Astrocyte (in vitro differentiated cells and primary cell): ENCODE data around the gene FBP1. TPM values are rescaled to one million over a fixed set of nuclear protein-coding genes. Genes with fewer than 3 reads are reported as not detected.
"Not testable (repeated sequence)": the region's sequence is repeated elsewhere in the genome, so short reads cannot be mapped to it uniquely, and the experiment has no call there.

ENCODE experiments used
- DNase-seq: peaks from one replicate; pipeline ENCODE4 v3.0.0-alpha.2; 2010; ENCODE audit warnings: low read depth
- FAIRE-seq: peaks from 2 replicates; lab custom pipeline; 2011; peaks lifted over from hg19 to GRCh38; lab: Jason Lieb, UNC
- H2AFZ ChIP-seq: 2 replicates; pipeline ENCODE4 v1.6.0; 2012; ENCODE audit warnings: low read depth, low read length, inconsistent platforms
- H3K27ac ChIP-seq: 2 replicates; pipeline ENCODE4 v1.5.1; 2011; ENCODE audit warnings: low read depth, low read length, inconsistent platforms
- H3K27me3 ChIP-seq: 2 replicates; pipeline ENCODE4 v1.6.0; 2011; ENCODE audit warnings: low read length, inconsistent platforms; ENCODE audit not compliant: insufficient read depth
- H3K36me3 ChIP-seq: 2 replicates; pipeline ENCODE4 v1.5.1; 2011; ENCODE audit warnings: low read length, inconsistent platforms; ENCODE audit not compliant: insufficient read depth
- H3K4me1 ChIP-seq: 2 replicates; pipeline ENCODE4 v1.5.1; 2011; ENCODE audit warnings: low read length, inconsistent platforms; ENCODE audit not compliant: insufficient read depth
- H3K4me2 ChIP-seq: 2 replicates; pipeline ENCODE4 v1.6.0; 2012; ENCODE audit warnings: low read length, inconsistent platforms
- H3K4me3 ChIP-seq: 2 replicates; pipeline ENCODE4 v1.5.1; 2011; ENCODE audit warnings: low read depth, mild to moderate bottlenecking, low read length, inconsistent platforms; ENCODE audit not compliant: insufficient read depth
- H3K79me2 ChIP-seq: 2 replicates; pipeline ENCODE4 v1.6.0; 2012; ENCODE audit warnings: mild to moderate bottlenecking, low read length, inconsistent platforms; ENCODE audit not compliant: insufficient read depth
- H3K9ac ChIP-seq: 2 replicates; pipeline ENCODE4 v1.6.0; 2012; ENCODE audit warnings: mild to moderate bottlenecking, low read length, inconsistent platforms
- H3K9me3 ChIP-seq: 2 replicates; pipeline ENCODE4 v1.5.1; 2012; ENCODE audit warnings: low read depth, mild to moderate bottlenecking, low read length, inconsistent platforms; ENCODE audit not compliant: insufficient read depth
- H4K20me1 ChIP-seq: 2 replicates; pipeline ENCODE4 v1.6.0; 2012; ENCODE audit warnings: low read length, inconsistent platforms; ENCODE audit not compliant: insufficient read depth
- H3K27ac Mint-ChIP-seq: one replicate; pipeline ENCODE4 v1.8.0; 2021; ENCODE audit warnings: mild to moderate bottlenecking, mixed read lengths; ENCODE audit not compliant: unreplicated experiment
- H3K27me3 Mint-ChIP-seq: one replicate; pipeline ENCODE4 v1.8.0; 2021; ENCODE audit warnings: low read depth, mixed read lengths; ENCODE audit not compliant: unreplicated experiment
- H3K36me3 Mint-ChIP-seq: one replicate; pipeline ENCODE4 v1.8.0; 2021; ENCODE audit warnings: low read depth, mixed read lengths; ENCODE audit not compliant: unreplicated experiment
- H3K4me1 Mint-ChIP-seq: one replicate; pipeline ENCODE4 v1.8.0; 2021; ENCODE audit warnings: low read depth, mixed read lengths; ENCODE audit not compliant: unreplicated experiment
- H3K4me3 Mint-ChIP-seq: one replicate; pipeline ENCODE4 v1.8.0; 2021; ENCODE audit warnings: mild to moderate bottlenecking, moderate library complexity, mixed read lengths; ENCODE audit not compliant: unreplicated experiment
- H3K9me3 Mint-ChIP-seq: one replicate; pipeline ENCODE4 v1.8.0; 2021; ENCODE audit warnings: mild to moderate bottlenecking, mixed read lengths; ENCODE audit not compliant: unreplicated experiment
- CTCF ChIP-seq: IDR thresholded peaks from 2 replicates; pipeline ENCODE4 v1.5.1; 2011; ENCODE audit warnings: low read depth, mild to moderate bottlenecking, inconsistent platforms, low read length, moderate library complexity; ENCODE audit not compliant: insufficient read depth
- EZH2 ChIP-seq: IDR thresholded peaks from 2 replicates; pipeline ENCODE4 v1.6.1; 2012; ENCODE audit warnings: mild to moderate bottlenecking, low read length, inconsistent platforms; ENCODE audit not compliant: insufficient read depth
- total RNA-seq: library from RNA; stranded (reverse); gene quantifications from 2 replicates; pipeline ENCODE4 v1.2.1, GENCODE V29; 2021

FBP1 gene
- total RNA-seq, 1 donor from 2014 or later = 0.25 TPM

- H3K4me3 Mint-ChIP-seq = no peak overlapping the region
- H3K4me1 Mint-ChIP-seq = no peaks in the 10 kb centered on the region
- FAIRE-seq = no peak
- no peaks in the 10 kb centered on the region for H3K4me1 ChIP-seq
- H3K9ac ChIP-seq = no peak overlapping the region
- H3K4me2 ChIP-seq = no peak overlapping the region
- no peaks in the 10 kb centered on the region for H3K36me3 Mint-ChIP-seq
- H2AFZ ChIP-seq = no peak overlapping the region
- H3K27ac Mint-ChIP-seq = no peak overlapping the region
- peaks cover 1% of the 10 kb centered on the region for H3K27me3 ChIP-seq
- H4K20me1 ChIP-seq = no peaks in the 10 kb centered on the region
- TF ChIP-seq EZH2 (no peak), CTCF (no peak)
- peaks cover 10% of the 10 kb centered on the region for H3K27me3 Mint-ChIP-seq
- H3K4me3 ChIP-seq = no peak overlapping the region
- H3K79me2 ChIP-seq = no peaks in the 10 kb centered on the region
- H3K27ac ChIP-seq = no peak overlapping the region
- H3K36me3 ChIP-seq = no peaks in the 10 kb centered on the region
- peaks cover 1% of the 10 kb centered on the region for H3K9me3 Mint-ChIP-seq
- no peak for DNase-seq
- no peaks in the 10 kb centered on the region for H3K9me3 ChIP-seq
These were observed 40.2 kb downstream of the FBP1 start for GRCh38 chr9:94599102-94599501.

- no peaks in the 10 kb centered on the region for H3K36me3 ChIP-seq
- TF ChIP-seq CTCF (no peak), EZH2 (no peak)
- no peak within 1 kb of the TSS for H3K4me2 ChIP-seq
- H3K36me3 Mint-ChIP-seq = peaks cover 2% of the 10 kb centered on the region
- no peaks in the 10 kb centered on the region for H3K4me1 Mint-ChIP-seq
- peaks cover 28% of the 10 kb centered on the region for H3K27me3 Mint-ChIP-seq
- no peaks in the 10 kb centered on the region for H3K9me3 ChIP-seq
- H3K79me2 ChIP-seq = no peaks in the 10 kb centered on the region
- no peak within 1 kb of the TSS for H3K27ac Mint-ChIP-seq
- H3K4me3 ChIP-seq = no peak within 1 kb of the TSS
- no peak for FAIRE-seq
- no peaks in the 10 kb centered on the region for H3K4me1 ChIP-seq
- H3K4me3 Mint-ChIP-seq = no peak within 1 kb of the TSS
- H4K20me1 ChIP-seq = no peaks in the 10 kb centered on the region
- H3K27ac ChIP-seq = no peak within 1 kb of the TSS
- no peak for DNase-seq
- H2AFZ ChIP-seq = no peak within 1 kb of the TSS
- no peaks in the 10 kb centered on the region for H3K27me3 ChIP-seq
- no peak within 1 kb of the TSS for H3K9ac ChIP-seq
- peaks cover 4% of the 10 kb centered on the region for H3K9me3 Mint-ChIP-seq
These were observed 45.6 kb downstream of the FBP1 start, which contains the start of gene FBP2 for GRCh38 chr9:94593459-94594345. Gene FBP2, minus strand, starts transcription at chr9:94593824. Its CDS starts 98 bp downstream, at chr9:94593726.

GRCh38 chr9:94592683-94593082 is 46.6 kb downstream of the FBP1 start:
- H3K27me3 ChIP-seq, H3K4me2 ChIP-seq, H3K27ac ChIP-seq, H3K79me2 ChIP-seq, H2AFZ ChIP-seq, H3K4me3 Mint-ChIP-seq, DNase-seq, H3K9ac ChIP-seq, H3K9me3 Mint-ChIP-seq, H3K27ac Mint-ChIP-seq, FAIRE-seq, H4K20me1 ChIP-seq, H3K4me3 ChIP-seq, H3K4me1 Mint-ChIP-seq, H3K36me3 Mint-ChIP-seq, H3K36me3 ChIP-seq, H3K4me1 ChIP-seq, H3K9me3 ChIP-seq: not testable (repeated sequence)
- peaks cover 28% of the 10 kb centered on the region for H3K27me3 Mint-ChIP-seq
